Esophagus squamous epithelium (tissue), 5 donors: ENCODE measurements around the gene CD6. TPM values are rescaled to one million over a fixed set of nuclear protein-coding genes. Genes with fewer than 3 reads are reported as not detected.

Source experiments
- DNase-seq: peaks from one replicate; lab custom pipeline; 2025; lab: John Stamatoyannopoulos, UW
- H3K27ac ChIP-seq, 4 donors: fragments of 200-600 bp; sonication (generic); one replicate each; pipeline ENCODE4 v1.5.1; 2016 to 2019; ENCODE audit warnings: mild to moderate bottlenecking in 1 of 4
- H3K27me3 ChIP-seq, 4 donors: fragments of 200-600 bp; sonication (generic); 1 replicate in 3 of 4; 2 replicates in 1 of 4; pipeline versions ENCODE4 v1.5.1 to v1.6.0; 2017 to 2021; ENCODE audit warnings: antibody characterized with exemption in 1 of 4
- H3K36me3 ChIP-seq, 3 donors: fragments of 200-600 bp; sonication (generic); one replicate each; pipeline ENCODE4 v1.5.1; 2016 to 2019
- H3K4me1 ChIP-seq, 3 donors: fragments of 200-600 bp; sonication (generic); one replicate each; pipeline ENCODE4 v1.5.1; 2017 to 2019
- H3K4me3 ChIP-seq, 4 donors: fragments of 200-600 bp; sonication (generic); 1 replicate in 3 of 4; 2 replicates in 1 of 4; pipeline ENCODE4 v1.5.1; 2016 to 2019; ENCODE audit warnings: mild to moderate bottlenecking in 2 of 4, moderate library complexity in 1 of 4
- H3K9me3 ChIP-seq, 3 donors: fragments of 200-600 bp; sonication (generic); one replicate each; pipeline ENCODE4 v1.5.1; 2016 to 2019
- CTCF ChIP-seq, 6 experiments: fragments of 450-650 bp in 4 of 6; fragments of 200-600 bp in 2 of 6; sonication (generic) in 2 of 6; IDR thresholded peaks; one replicate each; pipeline ENCODE4 v1.5.1; 2016 to 2019; ENCODE audit warnings: antibody characterized with exemption in 6 of 6, mild to moderate bottlenecking in 4 of 6, moderate library complexity in 4 of 6
- POLR2A ChIP-seq, 4 donors: fragments of 450-650 bp; IDR thresholded peaks; one replicate each; pipeline ENCODE4 v1.6.1; 2017; ENCODE audit warnings: antibody characterized with exemption in 4 of 4, mild to moderate bottlenecking in 4 of 4, moderate library complexity in 3 of 4
- WGBS, 2 donors: methylation state at CpG; one replicate each; pipeline ENCODE4 v1.1.5; 2018; 5-methylcytosine and 5-hydroxymethylcytosine counted together
- intact Hi-C: fragments of 100-400 bp; cut with DNase I; formaldehyde crosslinking; loops from one replicate; pipeline ENCODE4 v1.15.0; 2022
- total RNA-seq, 4 donors: library from RNA; depleted of rRNA; stranded (reverse); fragments of >200 nt; gene quantifications; one replicate each; pipeline ENCODE4 v1.1.0, GENCODE V29; 2016
- donor health status: DM: yes; HTN: yes; CAD: no.

CD6 gene
- total RNA-seq, 4 donors from 2014 or later: 0.79 to 4.4 (median 1.4) TPM

GRCh38 chr11:60937144-60937527 lies 34.3 kb upstream of the CD6 start:
- 58% methylated on average over 12 of the region's 12 CpGs; no CpG with 5 or more reads in 1 of the 2 donors for whole genome bisulfite sequencing, 2 donors
- Histone ChIP-seq H3K27ac (peak overlapping the region in 2 of 4 donors; percentile 4 to 28), H3K4me3 (no peak overlapping the region), H3K9me3 (no peaks in the 10 kb centered on the region), H3K36me3 (peaks cover 0 to 55% (median 5%) of the 10 kb centered on the region in 3 donors), H3K27me3 (no peaks in the 10 kb centered on the region), H3K4me1 (peaks cover 14 to 63% (median 14%) of the 10 kb centered on the region in 3 donors)
- no peak for DNase-seq
- intact Hi-C loops: no loop called here
- TF ChIP-seq POLR2A (IDR thresholded peaks at IDR 0.05) (no peak), CTCF (IDR thresholded peaks at IDR 0.05) (no peak)

GRCh38 chr11:60937811-60938210 lies 33.7 kb upstream of the CD6 start:
- TF ChIP-seq POLR2A (IDR thresholded peaks at IDR 0.05) (no peak), CTCF (IDR thresholded peaks at IDR 0.05) (no peak)
- Histone ChIP-seq H3K36me3 (peaks cover 0 to 59% (median 5%) of the 10 kb centered on the region in 3 donors), H3K4me3 (no peak overlapping the region), H3K27me3 (no peaks in the 10 kb centered on the region), H3K9me3 (no peaks in the 10 kb centered on the region), H3K27ac (no peak overlapping the region), H3K4me1 (peaks cover 16 to 65% (median 21%) of the 10 kb centered on the region in 3 donors)
- 100% methylated on average over 1 of the region's 8 CpGs for whole genome bisulfite sequencing, 2 donors
- no peak for DNase-seq
- intact Hi-C loops: no loop called here

- Histone ChIP-seq H3K4me1 (peaks cover 19 to 65% (median 23%) of the 10 kb centered on the region in 3 donors), H3K9me3 (no peaks in the 10 kb centered on the region), H3K4me3 (no peak overlapping the region), H3K27me3 (no peaks in the 10 kb centered on the region), H3K27ac (no peak overlapping the region), H3K36me3 (peaks cover 0 to 65% (median 8%) of the 10 kb centered on the region in 3 donors)
- no peak for DNase-seq
- TF ChIP-seq POLR2A (IDR thresholded peaks at IDR 0.05) (no peak), CTCF (IDR thresholded peaks at IDR 0.05) (no peak)
- intact Hi-C loops: no loop called here
- 85 to 88% methylated on average over 9 of the region's 9 CpGs for WGBS, 2 donors
Measured at GRCh38 chr11:60938500-60938899, 33.0 kb upstream of the CD6 start.

- H3K4me3 ChIP-seq: no peak overlapping the region
- no peak overlapping the region for H3K27ac ChIP-seq
- 81 to 94% methylated on average over 2 to 4 of the region's 7 CpGs for WGBS, 2 donors
- TF ChIP-seq POLR2A (IDR thresholded peaks at IDR 0.05): no peak
- TF ChIP-seq CTCF (IDR thresholded peaks at IDR 0.05): no peak
- peaks cover 21 to 72% (median 27%) of the 10 kb centered on the region in 3 donors for H3K4me1 ChIP-seq
- H3K36me3 ChIP-seq: peaks cover 0 to 65% (median 9%) of the 10 kb centered on the region in 3 donors
- DNase-seq: no peak
- H3K27me3 ChIP-seq: no peaks in the 10 kb centered on the region
- intact Hi-C loops: no loop called here
- no peaks in the 10 kb centered on the region for H3K9me3 ChIP-seq
Measured at GRCh38 chr11:60939301-60939700, 32.2 kb upstream of the CD6 start.

- Histone ChIP-seq H3K27me3 (no peaks in the 10 kb centered on the region), H3K4me1 (peaks cover 21 to 77% (median 27%) of the 10 kb centered on the region in 3 donors), H3K9me3 (no peaks in the 10 kb centered on the region), H3K36me3 (peaks cover 0 to 62% (median 9%) of the 10 kb centered on the region in 3 donors), H3K27ac (peak overlapping the region in 1 of 4 donors; percentile 22), H3K4me3 (no peak overlapping the region)
- intact Hi-C loops: no loop called here
- TF ChIP-seq CTCF (IDR thresholded peaks at IDR 0.05) (no peak), POLR2A (IDR thresholded peaks at IDR 0.05) (no peak)
- 44 to 56% methylated on average over 2 of the region's 2 CpGs for WGBS, 2 donors
- no peak for DNase-seq
Measured at GRCh38 chr11:60939855-60940254, 31.6 kb upstream of the CD6 start.
